ENCODE data around the gene DDX21.

DDX21 gene

DNA sequence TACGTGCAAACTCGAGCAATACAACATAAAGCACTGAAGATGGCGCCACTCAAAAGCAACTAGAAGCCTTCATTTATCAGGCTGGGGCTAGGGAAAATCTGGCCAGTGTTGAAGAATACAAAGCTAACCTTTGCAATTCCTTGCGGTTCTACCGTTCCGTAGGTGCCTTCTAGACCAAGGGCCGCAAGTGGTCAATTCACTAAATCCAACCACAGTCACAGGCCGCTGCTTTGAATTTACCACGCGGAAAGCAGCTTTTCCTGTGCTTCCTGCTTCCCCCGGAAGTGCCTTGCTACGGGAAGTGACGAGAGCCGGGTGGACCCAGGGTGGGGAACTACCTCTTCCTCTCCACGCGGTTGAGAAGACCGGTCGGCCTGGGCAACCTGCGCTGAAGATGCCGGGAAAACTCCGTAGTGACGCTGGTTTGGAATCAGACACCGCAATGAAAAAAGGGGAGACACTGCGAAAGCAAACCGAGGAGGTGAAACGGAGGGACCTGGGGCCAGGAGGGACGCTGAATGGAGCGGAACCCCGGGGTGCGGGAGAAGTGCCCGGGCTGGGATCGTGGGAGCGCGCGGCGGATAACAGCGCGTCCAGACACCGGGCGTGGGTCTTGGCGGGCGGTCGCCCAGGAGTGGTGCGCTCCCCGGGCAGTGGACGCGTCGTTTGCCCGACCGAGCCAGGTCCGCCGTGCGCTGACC is at the start of gene DDX21:
Gene DDX21, plus strand, starts transcription at position 339 of the 701 bp plus-strand sequence. Its CDS starts 56 bp downstream, at position 395.
- peaks cover 21 to 34% of the 10 kb centered on the region in 2 experiments for H3K36me3 ChIP-seq (ENCODE audit: control insufficient read depth in 2 of 2, insufficient read depth in 1 of 2, low read length in 2 of 2)
- H3K9me3 ChIP-seq (ENCODE audit: control insufficient read depth, insufficient read depth, low read depth, low read length), result no peaks in the 10 kb centered on the region
- ChIA-PET CTCF (interaction anchor here (0.6 to 1.5 kb wide), 9 partner anchors 9 to 879 kb away, joined by 3 to 7 read pairs (median 4); no protein-coding TSS in a partner anchor), POLR2A (interaction anchor here (0.5 to 1.8 kb wide), 8 partner anchors 14 to 1150 kb away, joined by 3 to 6 read pairs (median 4); partner anchors contain the start of genes DDX50 and HNRNPH3)
- no peaks in the 10 kb centered on the region for H3K4me1 ChIP-seq (ENCODE audit: control insufficient read depth, insufficient read depth, low read length)
- H3K27ac ChIP-seq (ENCODE audit: extremely low read depth, low read depth, low read length), result peak within 1 kb of the TSS; percentile 77
- peak within 1 kb of the TSS; percentile 91 for H3K4me3 ChIP-seq (ENCODE audit: low read depth, low read length)
- TF ChIP-seq, protein P1, sequence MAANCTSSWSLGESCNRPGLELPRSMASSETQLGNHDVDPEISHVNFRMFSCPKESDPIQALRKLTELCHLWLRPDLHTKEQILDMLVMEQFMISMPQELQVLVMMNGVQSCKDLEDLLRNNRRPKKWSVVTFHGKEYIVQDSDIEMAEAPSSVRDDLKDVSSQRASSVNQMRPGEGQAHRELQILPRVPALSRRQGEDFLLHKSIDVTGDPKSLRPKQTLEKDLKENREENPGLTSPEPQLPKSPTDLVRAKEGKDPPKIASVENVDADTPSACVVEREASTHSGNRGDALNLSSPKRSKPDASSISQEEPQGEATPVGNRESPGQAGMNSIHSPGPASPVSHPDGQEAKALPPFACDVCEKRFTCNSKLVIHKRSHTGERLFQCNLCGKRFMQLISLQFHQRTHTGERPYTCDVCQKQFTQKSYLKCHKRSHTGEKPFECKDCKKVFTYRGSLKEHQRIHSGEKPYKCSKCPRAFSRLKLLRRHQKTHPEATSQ (tag by site-specific recombination; IDR thresholded peaks at IDR 0.05), result no peak
- TF ChIP-seq ZNF19 (tag by site-specific recombination; IDR thresholded peaks at IDR 0.05; ENCODE audit: low read depth) (no peak), HOXD13 (CRISPR knock-in tag; IDR thresholded peaks at IDR 0.05; ENCODE audit: borderline replicate concordance) (no peak), ZNF140 (tag by site-specific recombination; IDR thresholded peaks at IDR 0.05) (no peak), MEIS1 (CRISPR knock-in tag; IDR thresholded peaks at IDR 0.05; ENCODE audit: borderline replicate concordance) (no peak), ZNF530 (tag by site-specific recombination; IDR thresholded peaks at IDR 0.05; ENCODE audit: low read depth) (no peak), ZNF416 (tag by site-specific recombination; IDR thresholded peaks at IDR 0.05) (no peak), ZNF433 (tag by site-specific recombination; IDR thresholded peaks at IDR 0.05; ENCODE audit: low read depth) (no peak), YY2 (tag by site-specific recombination; IDR thresholded peaks at IDR 0.05) (peak; percentile 40; the same call in 1 of the 2 replicates), ZNF658 (tag by site-specific recombination; IDR thresholded peaks at IDR 0.05) (no peak), ZNF10 (tag by site-specific recombination; IDR thresholded peaks at IDR 0.05) (no peak), ZBTB21 (tag by site-specific recombination; IDR thresholded peaks at IDR 0.05) (peak; percentile 83), ZNF391 (tag by site-specific recombination; IDR thresholded peaks at IDR 0.05; ENCODE audit: borderline replicate concordance, low read depth) (peak; percentile 4; the same call in 1 of the 2 replicates), REPIN1 (tag by site-specific recombination; IDR thresholded peaks at IDR 0.05; ENCODE audit: low read depth) (no peak; the same call in 1 of the 2 replicates), ZNF510 (tag by site-specific recombination; IDR thresholded peaks at IDR 0.05; ENCODE audit: insufficient replicate concordance) (no peak), ZSCAN30 (tag by site-specific recombination; IDR thresholded peaks at IDR 0.05) (no peak), ZNF660 (tag by site-specific recombination; IDR thresholded peaks at IDR 0.05) (peak; percentile 88), PRDM1 (tag by site-specific recombination; IDR thresholded peaks at IDR 0.05) (no peak), ZNF311 (tag by site-specific recombination; IDR thresholded peaks at IDR 0.05; ENCODE audit: borderline replicate concordance) (no peak), WT1 (tag by site-specific recombination; IDR thresholded peaks at IDR 0.05) (0 out of 2 replicates have a peak, but pooled peaks have one; percentile 15), ZNF335 (tag by site-specific recombination; conservative IDR thresholded peaks at IDR 0.05) (peak; percentile 78), HOXA7 (CRISPR knock-in tag; IDR thresholded peaks at IDR 0.05; ENCODE audit: borderline replicate concordance) (no peak), ZXDB (tag by site-specific recombination; IDR thresholded peaks at IDR 0.05) (peak; percentile 82)
- TF ChIP-seq, protein P2, sequence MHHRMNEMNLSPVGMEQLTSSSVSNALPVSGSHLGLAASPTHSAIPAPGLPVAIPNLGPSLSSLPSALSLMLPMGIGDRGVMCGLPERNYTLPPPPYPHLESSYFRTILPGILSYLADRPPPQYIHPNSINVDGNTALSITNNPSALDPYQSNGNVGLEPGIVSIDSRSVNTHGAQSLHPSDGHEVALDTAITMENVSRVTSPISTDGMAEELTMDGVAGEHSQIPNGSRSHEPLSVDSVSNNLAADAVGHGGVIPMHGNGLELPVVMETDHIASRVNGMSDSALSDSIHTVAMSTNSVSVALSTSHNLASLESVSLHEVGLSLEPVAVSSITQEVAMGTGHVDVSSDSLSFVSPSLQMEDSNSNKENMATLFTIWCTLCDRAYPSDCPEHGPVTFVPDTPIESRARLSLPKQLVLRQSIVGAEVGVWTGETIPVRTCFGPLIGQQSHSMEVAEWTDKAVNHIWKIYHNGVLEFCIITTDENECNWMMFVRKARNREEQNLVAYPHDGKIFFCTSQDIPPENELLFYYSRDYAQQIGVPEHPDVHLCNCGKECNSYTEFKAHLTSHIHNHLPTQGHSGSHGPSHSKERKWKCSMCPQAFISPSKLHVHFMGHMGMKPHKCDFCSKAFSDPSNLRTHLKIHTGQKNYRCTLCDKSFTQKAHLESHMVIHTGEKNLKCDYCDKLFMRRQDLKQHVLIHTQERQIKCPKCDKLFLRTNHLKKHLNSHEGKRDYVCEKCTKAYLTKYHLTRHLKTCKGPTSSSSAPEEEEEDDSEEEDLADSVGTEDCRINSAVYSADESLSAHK (tag by site-specific recombination; IDR thresholded peaks at IDR 0.05), result no peak
- TF ChIP-seq, protein P3, sequence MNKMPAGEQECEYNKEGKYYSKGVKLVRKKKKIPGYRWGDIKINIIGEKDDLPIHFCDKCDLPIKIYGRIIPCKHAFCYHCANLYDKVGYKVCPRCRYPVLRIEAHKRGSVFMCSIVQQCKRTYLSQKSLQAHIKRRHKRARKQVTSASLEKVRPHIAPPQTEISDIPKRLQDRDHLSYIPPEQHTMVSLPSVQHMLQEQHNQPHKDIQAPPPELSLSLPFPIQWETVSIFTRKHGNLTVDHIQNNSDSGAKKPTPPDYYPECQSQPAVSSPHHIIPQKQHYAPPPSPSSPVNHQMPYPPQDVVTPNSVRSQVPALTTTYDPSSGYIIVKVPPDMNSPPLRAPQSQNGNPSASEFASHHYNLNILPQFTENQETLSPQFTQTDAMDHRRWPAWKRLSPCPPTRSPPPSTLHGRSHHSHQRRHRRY (tag by site-specific recombination; IDR thresholded peaks at IDR 0.05), result no peak
- TF ChIP-seq, protein P4, sequence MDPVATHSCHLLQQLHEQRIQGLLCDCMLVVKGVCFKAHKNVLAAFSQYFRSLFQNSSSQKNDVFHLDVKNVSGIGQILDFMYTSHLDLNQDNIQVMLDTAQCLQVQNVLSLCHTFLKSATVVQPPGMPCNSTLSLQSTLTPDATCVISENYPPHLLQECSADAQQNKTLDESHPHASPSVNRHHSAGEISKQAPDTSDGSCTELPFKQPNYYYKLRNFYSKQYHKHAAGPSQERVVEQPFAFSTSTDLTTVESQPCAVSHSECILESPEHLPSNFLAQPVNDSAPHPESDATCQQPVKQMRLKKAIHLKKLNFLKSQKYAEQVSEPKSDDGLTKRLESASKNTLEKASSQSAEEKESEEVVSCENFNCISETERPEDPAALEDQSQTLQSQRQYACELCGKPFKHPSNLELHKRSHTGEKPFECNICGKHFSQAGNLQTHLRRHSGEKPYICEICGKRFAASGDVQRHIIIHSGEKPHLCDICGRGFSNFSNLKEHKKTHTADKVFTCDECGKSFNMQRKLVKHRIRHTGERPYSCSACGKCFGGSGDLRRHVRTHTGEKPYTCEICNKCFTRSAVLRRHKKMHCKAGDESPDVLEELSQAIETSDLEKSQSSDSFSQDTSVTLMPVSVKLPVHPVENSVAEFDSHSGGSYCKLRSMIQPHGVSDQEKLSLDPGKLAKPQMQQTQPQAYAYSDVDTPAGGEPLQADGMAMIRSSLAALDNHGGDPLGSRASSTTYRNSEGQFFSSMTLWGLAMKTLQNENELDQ (tag by site-specific recombination; IDR thresholded peaks at IDR 0.05; ENCODE audit: low read depth), result no peak
- TF ChIP-seq, protein P5, sequence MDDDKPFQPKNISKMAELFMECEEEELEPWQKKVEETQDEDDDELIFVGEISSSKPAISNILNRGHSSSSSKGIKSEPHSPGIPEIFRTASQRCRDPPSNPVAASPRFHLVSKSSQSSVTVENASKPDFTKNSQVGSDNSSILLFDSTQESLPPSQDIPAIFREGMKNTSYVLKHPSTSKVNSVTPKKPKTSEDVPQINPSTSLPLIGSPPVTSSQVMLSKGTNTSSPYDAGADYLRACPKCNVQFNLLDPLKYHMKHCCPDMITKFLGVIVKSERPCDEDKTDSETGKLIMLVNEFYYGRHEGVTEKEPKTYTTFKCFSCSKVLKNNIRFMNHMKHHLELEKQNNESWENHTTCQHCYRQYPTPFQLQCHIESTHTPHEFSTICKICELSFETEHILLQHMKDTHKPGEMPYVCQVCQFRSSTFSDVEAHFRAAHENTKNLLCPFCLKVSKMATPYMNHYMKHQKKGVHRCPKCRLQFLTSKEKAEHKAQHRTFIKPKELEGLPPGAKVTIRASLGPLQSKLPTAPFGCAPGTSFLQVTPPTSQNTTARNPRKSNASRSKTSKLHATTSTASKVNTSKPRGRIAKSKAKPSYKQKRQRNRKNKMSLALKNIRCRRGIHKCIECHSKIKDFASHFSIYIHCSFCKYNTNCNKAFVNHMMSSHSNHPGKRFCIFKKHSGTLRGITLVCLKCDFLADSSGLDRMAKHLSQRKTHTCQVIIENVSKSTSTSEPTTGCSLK (tag by site-specific recombination; IDR thresholded peaks at IDR 0.05), result no peak

All from HEK293 (cell line).